K562 (cell line): Measurements from ENCODE around the gene THAP12. TPM values are rescaled to one million over a fixed set of nuclear protein-coding genes. Genes with fewer than 3 reads are reported as not detected.

ENCODE experiments used
- CREBBP ChIP-seq: IDR thresholded peaks from one replicate; pipeline ENCODE4 v1.6.1; 2012; ENCODE audit warnings: low read depth, mild to moderate bottlenecking, control low read depth, inconsistent platforms, low read length
- FOXA1 ChIP-seq: fragments of 450-650 bp; IDR thresholded peaks from 2 replicates; pipeline ENCODE4 v1.6.1; 2016; ENCODE audit warnings: mild to moderate bottlenecking, borderline replicate concordance
- HINFP ChIP-seq: fragments of 450-650 bp; conservative IDR thresholded peaks from 2 replicates; pipeline ENCODE4 v1.6.1; 2016; ENCODE audit warnings: missing genetic modification characterization, low read depth, mild to moderate bottlenecking, control low read depth, missing compliant biosample characterization
- KAT2B ChIP-seq: IDR thresholded peaks from one replicate; pipeline ENCODE4 v1.6.1; 2012; ENCODE audit warnings: low read depth, mild to moderate bottlenecking, control low read depth, inconsistent platforms, low read length, moderate library complexity
- KAT8 ChIP-seq: fragments of 450-650 bp; IDR thresholded peaks from 2 replicates; pipeline ENCODE4 v1.6.1; 2016; ENCODE audit warnings: low read depth, mild to moderate bottlenecking
- NR2C2 ChIP-seq, 2 experiments: fragments of 200-800 bp in 1 of 2; sonication (Bioruptor generic) in 1 of 2; sonication (generic) in 1 of 2; formaldehyde crosslinking in 1 of 2; IDR thresholded peaks; 2 replicates each; pipeline versions ENCODE4 v1.6.1 to v1.8.0; 2016 to 2022; ENCODE audit warnings: mild to moderate bottlenecking in 1 of 2, missing compliant biosample characterization in 1 of 2, missing genetic modification characterization in 1 of 2, missing genetic modification reagents in 1 of 2
- PCBP1 ChIP-seq: fragments of 200-400 bp; formaldehyde crosslinking; IDR thresholded peaks from 2 replicates; pipeline ENCODE4 v1.6.1; 2018; ENCODE audit warnings: mild to moderate bottlenecking, low read depth, low read length; ENCODE audit not compliant: poor library complexity, severe bottlenecking
- POLR3A ChIP-seq: IDR thresholded peaks from 2 replicates; pipeline ENCODE4 v1.6.1; 2011; ENCODE audit warnings: borderline replicate concordance, mild to moderate bottlenecking, moderate library complexity; ENCODE audit not compliant: insufficient read length, insufficient read depth; ENCODE audit errors: extremely low read depth
- RBBP5 ChIP-seq: fragments of 200-600 bp; sonication (generic); IDR thresholded peaks from 2 replicates; pipeline ENCODE4 v1.6.1; 2012; ENCODE audit warnings: borderline replicate concordance, mild to moderate bottlenecking, low read length, control low read depth, inconsistent platforms; ENCODE audit not compliant: insufficient read depth, poor library complexity, severe bottlenecking
- SMARCC2 ChIP-seq: fragments of 450-650 bp; IDR thresholded peaks from 2 replicates; pipeline ENCODE4 v1.6.1; 2017; ENCODE audit warnings: antibody characterized with exemption, moderate library complexity, mild to moderate bottlenecking, low read depth
- SREBF2 ChIP-seq: sonication (generic); formaldehyde crosslinking; IDR thresholded peaks from 2 replicates; pipeline ENCODE4 v1.4.0; 2020; ENCODE audit warnings: mild to moderate bottlenecking, missing genetic modification reagents
- SRSF3 ChIP-seq: fragments of 200-400 bp; formaldehyde crosslinking; IDR thresholded peaks from 2 replicates; pipeline ENCODE4 v1.6.1; 2016; ENCODE audit warnings: mild to moderate bottlenecking, low read length, moderate library complexity; ENCODE audit not compliant: insufficient read depth
- TCF7L2 ChIP-seq: fragments of 150-350 bp; IDR thresholded peaks from 2 replicates; pipeline ENCODE4 v1.6.1; 2016; ENCODE audit warnings: low read depth, mild to moderate bottlenecking, low read length, moderate library complexity
- TFE3 ChIP-seq: fragments of 450-650 bp; formaldehyde crosslinking; IDR thresholded peaks from 2 replicates; pipeline ENCODE4 v1.4.0; 2020; ENCODE audit warnings: mild to moderate bottlenecking, mixed read lengths
- TGIF2 ChIP-seq: sonication (generic); formaldehyde crosslinking; IDR thresholded peaks from 2 replicates; pipeline ENCODE4 v1.8.1; 2022; ENCODE audit warnings: mild to moderate bottlenecking, missing genetic modification reagents, moderate library complexity
- THRAP3 ChIP-seq: fragments of 450-650 bp; IDR thresholded peaks from 2 replicates; pipeline ENCODE4 v1.6.1; 2016; ENCODE audit warnings: mild to moderate bottlenecking, inconsistent platforms, borderline replicate concordance
- TOE1 ChIP-seq, 2 experiments: fragments of 450-650 bp in 1 of 2; sonication (generic) in 1 of 2; formaldehyde crosslinking in 1 of 2; IDR thresholded peaks; 2 replicates each; pipeline versions ENCODE4 v1.7.1 to v1.8.0; 2016 to 2022; ENCODE audit warnings: borderline replicate concordance in 2 of 2, mild to moderate bottlenecking in 2 of 2, antibody characterized with exemption in 1 of 2, inconsistent platforms in 1 of 2, low read depth in 1 of 2, missing genetic modification reagents in 1 of 2, moderate library complexity in 1 of 2
- ZHX1 ChIP-seq: fragments of 150-350 bp; conservative IDR thresholded peaks from 2 replicates; pipeline ENCODE4 v1.6.1; 2014; ENCODE audit warnings: low read length
- ZNF23 ChIP-seq: fragments of 250-450 bp; sonication (Bioruptor Pico); IDR thresholded peaks from 2 replicates; pipeline ENCODE4 v1.4.0; 2020; ENCODE audit warnings: mild to moderate bottlenecking
- ZNF408 ChIP-seq: fragments of 250-450 bp; sonication (Bioruptor Pico); IDR thresholded peaks from 2 replicates; pipeline ENCODE4 v1.4.0; 2020; ENCODE audit warnings: low read depth, mild to moderate bottlenecking, moderate library complexity
- ZNF785 ChIP-seq: fragments of 250-450 bp; sonication (Bioruptor Pico); IDR thresholded peaks from 2 replicates; pipeline ENCODE4 v1.4.0; 2020; ENCODE audit warnings: mild to moderate bottlenecking
- polyA plus RNA-seq, 8 experiments: library from polyadenylated mRNA; depleted of rRNA in 4 of 8; stranded (reverse) in 5 of 8; unstranded in 3 of 8; fragments of >200 nt; fragmentation: Nextera tagmentation in 2 of 8; fragmentation: Illumina TruSeq in 1 of 8; extraction: Ambion mirVana in 2 of 8; extraction: Trizol in 1 of 8; gene quantifications; 2 replicates each; pipeline versions ENCODE4 v1.2.1 to v1.2.3, GENCODE V29; 2011 to 2014; ENCODE audit warnings: inconsistent platforms in 1 of 8, missing spikeins in 1 of 8
- total RNA-seq, 7 experiments: library from RNA; depleted of rRNA in 6 of 7; stranded (reverse); fragments of >200 nt in 6 of 7; fragmentation: Illumina TruSeq in 2 of 7; extraction: Trizol in 2 of 7; gene quantifications; 2 replicates each; pipeline versions ENCODE4 v1.2.1 to v1.2.3, GENCODE V29; 2011 to 2021; ENCODE audit warnings: low replicate concordance in 1 of 7

Gene THAP12
- total and polyA plus RNA-seq, 9 of the 15 experiments (the other 6 are each of a cell fraction or from before 2014, with no cell fraction given): 28.1 to 103 (median 57.8) TPM

- TF ChIP-seq THRAP3: no peak
- TF ChIP-seq NR2C2 (CRISPR knock-in tag; IDR thresholded peaks at IDR 0.05): no peak
- TF ChIP-seq NR2C2 (tag; IDR thresholded peaks at IDR 0.05): no peak
- no peak for TF ChIP-seq ZNF408 (CRISPR knock-in tag)
- no peak for TF ChIP-seq KAT8
- no peak for TF ChIP-seq CREBBP
- no peak for TF ChIP-seq KAT2B
- TF ChIP-seq ZNF785: no peak
- TF ChIP-seq ZNF23 (CRISPR knock-in tag): no peak
- peak; percentile 63 for TF ChIP-seq RBBP5
- TF ChIP-seq SREBF2: 0 out of 2 replicates have a peak, but pooled peaks have one; percentile 40
- TF ChIP-seq POLR3A: no peak
- no peak; the same call in 1 of the 2 replicates for TF ChIP-seq TFE3 (CRISPR knock-in tag)
- no peak for TF ChIP-seq PCBP1
- TF ChIP-seq FOXA1: no peak
- no peak for TF ChIP-seq ZHX1
- TF ChIP-seq TOE1 (IDR thresholded peaks at IDR 0.05; ENCODE audit: borderline replicate concordance): peak; percentile 21; the same call in 1 of the 2 replicates
- no peak for TF ChIP-seq TOE1 (CRISPR knock-in tag; IDR thresholded peaks at IDR 0.05; ENCODE audit: borderline replicate concordance, low read depth)
- no peak for TF ChIP-seq HINFP (tag)
- no peak for TF ChIP-seq SRSF3
- TF ChIP-seq TCF7L2: no peak
- no peak for TF ChIP-seq SMARCC2
- TF ChIP-seq TGIF2 (CRISPR knock-in tag): no peak; the same call in 1 of the 2 replicates
Observed at GRCh38 chr11:76380977-76381719, at the start of gene THAP12, which contains the start of gene GVQW3 (continued).
